Fibroblast of mammary gland (primary cell): Measurements from ENCODE around the gene PAF1.
A peak's percentile ranks its signal among the peaks of the same experiment; 100 is the strongest.

Experiments
- DNase-seq: peaks from one replicate; pipeline ENCODE4 v3.0.0-alpha.2; 2010; ENCODE audit warnings: low read depth
- H3K4me3 ChIP-seq: 2 replicates; pipeline ENCODE4 v1.5.1; 2011; ENCODE audit warnings: low read depth, mild to moderate bottlenecking, low read length, moderate library complexity; ENCODE audit not compliant: control insufficient read depth
- TF ChIP-seq, protein P1 (sequence below): conservative IDR thresholded peaks from 2 replicates; pipeline ENCODE4 v1.5.1; 2011; ENCODE audit warnings: low read depth, low read length, inconsistent platforms; ENCODE audit not compliant: control insufficient read depth, insufficient read depth

Gene PAF1

DNA sequence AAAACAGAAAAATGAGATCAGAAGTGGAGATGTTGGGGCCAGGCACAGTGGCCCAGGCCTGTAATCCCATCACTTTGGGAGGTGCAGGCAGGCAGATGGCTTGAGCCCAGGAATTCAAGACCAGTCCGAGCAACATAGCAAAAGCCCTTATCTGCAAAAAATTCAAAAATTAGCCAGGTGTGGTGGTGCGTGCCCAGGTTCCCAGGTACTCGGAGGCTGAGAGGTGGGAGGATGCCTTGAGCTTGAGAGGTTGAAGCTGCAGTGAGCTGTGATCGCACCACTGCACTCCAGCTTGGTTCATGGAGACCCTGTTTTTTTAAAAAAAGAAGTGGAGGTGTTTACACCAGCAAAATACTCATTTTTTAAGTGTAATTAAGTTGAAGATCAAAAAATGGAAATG lies 9.2 kb upstream of the PAF1 start:
- no peak overlapping the region for H3K4me3 ChIP-seq
- no peak for DNase-seq
- TF ChIP-seq, protein P1, sequence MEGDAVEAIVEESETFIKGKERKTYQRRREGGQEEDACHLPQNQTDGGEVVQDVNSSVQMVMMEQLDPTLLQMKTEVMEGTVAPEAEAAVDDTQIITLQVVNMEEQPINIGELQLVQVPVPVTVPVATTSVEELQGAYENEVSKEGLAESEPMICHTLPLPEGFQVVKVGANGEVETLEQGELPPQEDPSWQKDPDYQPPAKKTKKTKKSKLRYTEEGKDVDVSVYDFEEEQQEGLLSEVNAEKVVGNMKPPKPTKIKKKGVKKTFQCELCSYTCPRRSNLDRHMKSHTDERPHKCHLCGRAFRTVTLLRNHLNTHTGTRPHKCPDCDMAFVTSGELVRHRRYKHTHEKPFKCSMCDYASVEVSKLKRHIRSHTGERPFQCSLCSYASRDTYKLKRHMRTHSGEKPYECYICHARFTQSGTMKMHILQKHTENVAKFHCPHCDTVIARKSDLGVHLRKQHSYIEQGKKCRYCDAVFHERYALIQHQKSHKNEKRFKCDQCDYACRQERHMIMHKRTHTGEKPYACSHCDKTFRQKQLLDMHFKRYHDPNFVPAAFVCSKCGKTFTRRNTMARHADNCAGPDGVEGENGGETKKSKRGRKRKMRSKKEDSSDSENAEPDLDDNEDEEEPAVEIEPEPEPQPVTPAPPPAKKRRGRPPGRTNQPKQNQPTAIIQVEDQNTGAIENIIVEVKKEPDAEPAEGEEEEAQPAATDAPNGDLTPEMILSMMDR: no peak

DNA sequence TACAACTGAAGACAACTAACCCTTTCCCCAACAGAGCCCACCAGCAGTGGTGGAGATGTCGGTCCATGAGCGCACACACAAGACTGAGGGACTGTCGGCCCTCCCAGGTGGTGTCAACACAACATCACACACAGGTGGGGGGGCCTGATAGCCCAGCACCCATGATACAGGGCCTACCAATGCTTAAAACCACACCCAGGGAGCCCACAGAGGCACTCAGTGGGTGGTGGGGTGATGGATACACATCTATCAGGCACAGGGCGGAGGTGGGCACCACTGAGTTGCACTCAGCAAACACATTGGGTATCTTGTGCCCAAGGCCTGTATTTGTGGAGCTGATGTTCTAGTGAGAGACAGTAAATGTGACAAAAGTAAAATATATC lies 8.8 kb upstream of the PAF1 start:
- TF ChIP-seq, protein P1: no peak
- DNase-seq: no peak
- no peak overlapping the region for H3K4me3 ChIP-seq

- peak; percentile 96 for DNase-seq
- H3K4me3 ChIP-seq: no peak overlapping the region
- TF ChIP-seq, protein P1: no peak
Measured at GRCh38 chr19:39398297-39398864, 7.5 kb upstream of the PAF1 start.

DNA sequence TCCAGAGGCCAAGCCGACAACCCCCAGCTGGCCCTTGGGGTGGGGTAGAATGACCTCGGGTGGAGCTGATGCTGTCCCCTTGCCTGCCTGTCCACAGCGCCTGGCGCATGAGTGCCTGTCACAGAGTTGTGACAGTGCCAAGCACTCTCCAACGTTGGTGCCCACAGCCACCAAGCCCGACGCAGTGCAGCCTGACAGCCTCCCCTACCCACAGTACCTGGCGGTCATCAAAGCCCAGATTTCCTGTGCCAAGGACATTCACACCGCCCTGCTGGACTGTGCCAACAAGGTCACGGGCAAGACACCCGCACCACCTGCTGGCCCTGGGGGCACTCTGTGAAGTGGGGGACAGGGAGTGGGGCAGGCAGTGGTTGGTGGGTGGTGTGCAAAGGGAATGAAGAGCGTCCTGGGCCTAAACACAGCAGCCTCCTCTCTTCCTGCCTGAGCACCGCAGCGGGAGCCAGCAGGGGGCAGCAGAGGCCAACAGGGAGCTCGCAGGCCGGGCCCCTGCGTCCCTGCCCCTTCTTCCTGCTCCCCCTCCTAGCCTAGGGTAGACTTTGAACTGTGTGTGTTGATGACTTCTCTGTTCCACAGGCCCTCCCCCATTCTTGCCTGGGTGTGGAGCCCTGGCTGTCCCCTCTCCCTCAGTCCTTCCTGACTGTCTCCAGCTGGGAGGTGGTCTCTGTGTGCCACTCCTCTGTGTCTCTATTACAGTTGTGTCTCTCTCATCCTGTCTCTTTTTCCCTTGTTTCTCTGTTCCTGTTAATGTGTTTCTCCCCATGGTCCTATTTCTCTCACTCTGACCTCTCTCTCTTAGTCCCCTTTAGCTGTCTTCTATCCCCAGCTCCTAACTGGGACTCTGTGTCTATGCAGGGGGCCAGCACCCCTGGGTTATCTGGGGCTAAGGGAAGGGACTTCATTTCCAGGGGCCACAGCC lies 6.7 kb upstream of the PAF1 start:
- TF ChIP-seq, protein P1: peak; percentile 93
- peak; percentile 85 for DNase-seq
- H3K4me3 ChIP-seq: no peak overlapping the region

DNA sequence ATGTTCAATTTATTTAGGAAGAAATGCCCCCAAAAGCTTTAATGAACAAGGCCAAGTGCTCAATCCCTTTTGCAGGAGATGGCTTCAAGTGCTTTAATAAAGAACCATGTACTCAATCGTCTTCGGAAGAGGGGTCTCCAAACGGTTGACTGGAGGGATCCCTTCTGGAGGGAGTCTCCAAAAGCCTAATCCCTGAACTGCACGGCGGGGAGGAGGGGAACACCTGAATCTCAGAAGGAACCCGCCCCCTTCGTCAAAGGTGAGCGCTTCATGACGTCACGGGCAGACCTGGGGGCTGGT lies 505 bp downstream of the PAF1 start:
- TF ChIP-seq, protein P1: no peak
- H3K4me3 ChIP-seq: peak overlapping the region; percentile 83
- peak; percentile 44 for DNase-seq

DNA sequence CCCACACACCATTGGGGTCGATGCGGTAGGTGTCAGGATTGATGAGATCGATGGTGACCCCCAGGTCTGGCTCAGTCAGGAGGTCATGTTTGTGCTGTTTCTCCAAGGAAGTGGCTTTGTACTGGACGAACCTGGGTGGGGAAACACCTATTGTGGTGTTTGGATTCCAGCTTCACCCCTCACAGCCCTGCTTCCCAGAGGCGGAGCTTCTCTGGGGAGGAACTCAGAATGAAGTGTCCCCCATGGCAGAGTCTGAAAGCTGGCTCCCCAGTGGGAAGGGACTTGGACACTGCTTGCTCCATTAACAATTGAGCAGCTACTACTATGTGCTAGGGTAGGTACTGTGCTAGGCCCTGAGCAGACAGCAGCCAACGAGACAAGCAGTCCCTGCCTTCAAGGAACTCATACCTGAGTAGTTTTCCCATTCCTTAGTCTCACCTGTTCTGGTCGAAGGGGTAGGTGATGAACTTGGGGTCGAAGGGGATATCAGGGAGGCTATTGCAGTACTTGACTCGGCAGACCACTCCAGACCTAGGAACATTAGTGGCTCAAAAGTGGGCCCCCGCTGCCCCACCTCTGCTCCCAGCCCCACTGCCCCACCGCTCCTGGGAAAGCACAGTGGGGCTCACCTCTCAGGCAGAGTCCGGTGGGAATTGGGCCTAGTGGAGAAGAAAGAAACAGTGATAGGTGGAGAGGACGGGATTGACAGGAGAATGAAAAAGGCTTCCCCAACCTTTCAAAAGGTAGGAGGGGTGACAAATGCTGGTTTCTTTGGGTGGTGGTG lies 1.1 kb downstream of the PAF1 start:
- DNase-seq: no peak
- TF ChIP-seq, protein P1: no peak
- peak overlapping the region; percentile 83 for H3K4me3 ChIP-seq
